CD4-positive, alpha-beta T cell (primary cell): ENCODE results near the gene SIX1. TPM values are rescaled to one million over a fixed set of nuclear protein-coding genes. Genes with fewer than 3 reads are reported as not detected.

Experiments used
- ATAC-seq: fragments of 200-7000 bp; cut with Tn5 transposase; one replicate; pipeline ENCODE4 v1.10.0; 2022; ENCODE audit warnings: mild to moderate bottlenecking; ENCODE audit not compliant: poor library complexity
- CTCF ChIA-PET: fragments of 350-600 bp; sonication (Branson Sonifier 250); formaldehyde crosslinking; loops from one replicate; lab custom pipeline; 2021; ENCODE audit warnings: antibody characterized with exemption, inconsistent platforms; lab: Charles Lee
- POLR2A ChIA-PET: fragments of 350-600 bp; sonication (Branson Sonifier 250); formaldehyde crosslinking; loops from one replicate; lab custom pipeline; 2021; ENCODE audit warnings: antibody characterized with exemption, inconsistent platforms; lab: Charles Lee
- DNase-seq, 14 experiments: peaks; one replicate each; pipeline ENCODE4 v3.0.0-alpha.2; 2013 to 2020; ENCODE audit warnings: mixed read lengths in 2 of 14
- H3K27ac ChIP-seq, 2 donors: one replicate each; pipeline versions ENCODE4 v1.5.1 to v1.7.0; 2013; ENCODE audit warnings: low read length in 2 of 2, low read depth in 1 of 2, mild to moderate bottlenecking in 1 of 2
- H3K27me3 ChIP-seq, 2 experiments: 1 replicate in 1 of 2; 2 replicates in 1 of 2; pipeline versions ENCODE4 v1.6.1 to v1.7.0; 2013; ENCODE audit warnings: low read length in 2 of 2, control low read depth in 1 of 2, mild to moderate bottlenecking in 1 of 2, moderate library complexity in 1 of 2; ENCODE audit not compliant: insufficient read depth in 2 of 2, control insufficient read depth in 1 of 2
- H3K36me3 ChIP-seq: one replicate; pipeline ENCODE4 v1.6.1; 2013; ENCODE audit warnings: low read length, control low read depth; ENCODE audit not compliant: insufficient read depth
- H3K4me1 ChIP-seq: one replicate; pipeline ENCODE4 v1.6.1; 2013; ENCODE audit warnings: low read length, control low read depth; ENCODE audit not compliant: insufficient read depth
- H3K4me3 ChIP-seq: one replicate; pipeline ENCODE4 v1.5.1; 2013; ENCODE audit warnings: mild to moderate bottlenecking, low read length, moderate library complexity
- H3K9me3 ChIP-seq, 2 experiments: 1 replicate in 1 of 2; 2 replicates in 1 of 2; pipeline versions ENCODE4 v1.6.1 to v1.7.0; 2013; ENCODE audit warnings: low read length in 2 of 2, mild to moderate bottlenecking in 2 of 2, control low read depth in 1 of 2, moderate library complexity in 1 of 2; ENCODE audit not compliant: control insufficient read depth in 1 of 2, insufficient read depth in 1 of 2
- H3K27ac Mint-ChIP-seq: one replicate; pipeline ENCODE4 v1.8.0; 2020; ENCODE audit warnings: mixed read lengths
- H3K27me3 Mint-ChIP-seq: one replicate; pipeline ENCODE4 v1.8.0; 2021; ENCODE audit warnings: mixed read lengths
- H3K36me3 Mint-ChIP-seq: one replicate; pipeline ENCODE4 v1.8.0; 2021; ENCODE audit warnings: low read depth, mixed read lengths
- H3K4me1 Mint-ChIP-seq: one replicate; pipeline ENCODE4 v1.8.0; 2021; ENCODE audit warnings: low read depth, mixed read lengths
- H3K4me3 Mint-ChIP-seq: one replicate; pipeline ENCODE4 v1.8.0; 2020; ENCODE audit warnings: mild to moderate bottlenecking, mixed read lengths
- H3K9me3 Mint-ChIP-seq: one replicate; pipeline ENCODE4 v1.8.0; 2020; ENCODE audit warnings: mixed read lengths
- intact Hi-C, 2 experiments: fragments of 100-400 bp; cut with DNase I in 1 of 2; cut with micrococcal nuclease in 1 of 2; formaldehyde crosslinking; loops; one replicate each; pipeline versions ENCODE4 v1.15.1 to v1.9.0; 2023 to 2025; cut with DNase I, micrococcal nuclease
- total RNA-seq, 174 experiments: library from RNA in 2 of 174; stranded (reverse) in 2 of 174; gene quantifications; one replicate each; pipeline ENCODE4 v1.2.3 and lab custom pipeline; 2021 to 2026
- TF ChIP-seq, protein P1 (sequence below): fragments of 200-600 bp; IDR thresholded peaks from one replicate; pipeline ENCODE4 v1.8.0; 2022; ENCODE audit warnings: antibody characterized with exemption, mild to moderate bottlenecking

Gene SIX1
- total RNA-seq, 2 experiments from 2014 or later, result not detected

DNA sequence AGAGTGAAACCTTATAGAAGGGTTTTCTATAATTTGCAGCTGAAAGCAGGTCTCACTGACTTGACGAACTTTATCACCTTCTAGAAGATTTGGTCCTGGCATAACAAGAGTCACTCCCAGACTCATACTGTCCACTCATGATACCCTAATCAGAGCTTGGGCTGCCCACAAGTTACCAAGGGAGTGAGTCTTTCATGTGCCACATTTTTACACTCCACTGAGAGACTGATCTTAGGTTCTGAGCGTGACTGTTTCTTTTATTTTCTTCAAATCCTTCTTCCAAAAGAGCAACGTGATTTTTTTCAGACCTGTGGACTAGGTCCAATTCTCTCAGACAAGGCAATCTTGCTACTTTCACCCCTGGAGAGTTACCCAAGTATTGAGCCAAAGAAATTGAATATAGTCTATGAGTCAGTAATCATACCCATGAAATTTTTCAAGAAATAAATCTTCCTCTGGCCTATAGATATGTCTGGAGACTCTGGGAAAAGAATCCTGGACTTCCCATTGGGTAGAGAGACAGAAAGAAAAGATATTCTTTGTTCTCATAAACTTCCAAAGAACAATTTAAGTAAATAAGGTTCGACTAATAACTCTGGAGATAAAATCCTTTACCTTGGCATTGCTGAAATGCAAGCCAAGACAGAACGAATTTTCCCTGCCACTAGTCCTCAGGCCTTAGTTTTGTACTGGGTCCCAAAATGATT is 26.9 kb downstream of the SIX1 start:
- intact Hi-C loops, result no loop called here
- Mint-ChIP-seq H3K27me3 (peaks cover 42% of the 10 kb centered on the region), H3K27ac (no peak overlapping the region), H3K4me3 (no peak overlapping the region), H3K9me3 (no peaks in the 10 kb centered on the region), H3K4me1 (no peaks in the 10 kb centered on the region), H3K36me3 (no peaks in the 10 kb centered on the region)
- DNase-seq (no peak), ATAC-seq (no peak)
- POLR2A ChIA-PET, result no interaction called here
- CTCF ChIA-PET, result no interaction called here
- Histone ChIP-seq H3K4me3 (no peak overlapping the region), H3K27ac (no peak overlapping the region), H3K27me3 (peaks cover 0 to 13% of the 10 kb centered on the region in 2 experiments), H3K4me1 (no peaks in the 10 kb centered on the region), H3K9me3 (no peaks in the 10 kb centered on the region), H3K36me3 (no peaks in the 10 kb centered on the region)
- TF ChIP-seq, protein P1, sequence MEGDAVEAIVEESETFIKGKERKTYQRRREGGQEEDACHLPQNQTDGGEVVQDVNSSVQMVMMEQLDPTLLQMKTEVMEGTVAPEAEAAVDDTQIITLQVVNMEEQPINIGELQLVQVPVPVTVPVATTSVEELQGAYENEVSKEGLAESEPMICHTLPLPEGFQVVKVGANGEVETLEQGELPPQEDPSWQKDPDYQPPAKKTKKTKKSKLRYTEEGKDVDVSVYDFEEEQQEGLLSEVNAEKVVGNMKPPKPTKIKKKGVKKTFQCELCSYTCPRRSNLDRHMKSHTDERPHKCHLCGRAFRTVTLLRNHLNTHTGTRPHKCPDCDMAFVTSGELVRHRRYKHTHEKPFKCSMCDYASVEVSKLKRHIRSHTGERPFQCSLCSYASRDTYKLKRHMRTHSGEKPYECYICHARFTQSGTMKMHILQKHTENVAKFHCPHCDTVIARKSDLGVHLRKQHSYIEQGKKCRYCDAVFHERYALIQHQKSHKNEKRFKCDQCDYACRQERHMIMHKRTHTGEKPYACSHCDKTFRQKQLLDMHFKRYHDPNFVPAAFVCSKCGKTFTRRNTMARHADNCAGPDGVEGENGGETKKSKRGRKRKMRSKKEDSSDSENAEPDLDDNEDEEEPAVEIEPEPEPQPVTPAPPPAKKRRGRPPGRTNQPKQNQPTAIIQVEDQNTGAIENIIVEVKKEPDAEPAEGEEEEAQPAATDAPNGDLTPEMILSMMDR, result no peak

DNA sequence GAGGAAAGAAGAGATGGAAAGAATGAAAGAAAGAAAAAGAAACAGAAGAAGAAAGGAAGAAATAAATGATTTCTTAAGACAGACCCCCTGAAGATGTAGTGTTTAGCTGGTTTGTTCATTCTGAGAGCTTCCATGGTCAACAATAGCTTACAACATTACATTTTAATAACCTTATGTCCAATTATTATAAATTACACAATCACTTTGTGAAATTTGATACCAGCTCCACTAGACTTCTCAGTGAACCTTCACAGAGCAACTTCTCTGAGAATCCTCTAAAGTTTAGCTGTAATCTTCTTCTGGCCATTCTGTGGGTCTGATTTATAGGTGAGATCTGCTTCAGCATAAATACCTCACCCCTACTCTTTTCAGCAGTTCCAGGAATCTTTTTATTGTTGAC is 27.9 kb downstream of the SIX1 start:
- CTCF ChIA-PET, result no interaction called here
- H3K4me3 Mint-ChIP-seq, result no peak overlapping the region
- Histone ChIP-seq H3K9me3 (no peaks in the 10 kb centered on the region), H3K27ac (no peak overlapping the region), H3K4me1 (no peaks in the 10 kb centered on the region), H3K27me3 (peaks cover 0 to 13% of the 10 kb centered on the region in 2 experiments), H3K4me3 (no peak overlapping the region), H3K36me3 (no peaks in the 10 kb centered on the region)
- DNase-seq (no peak), ATAC-seq (no peak)
- POLR2A ChIA-PET, result no interaction called here
- intact Hi-C loops, result no loop called here
- no peaks in the 10 kb centered on the region for H3K4me1 Mint-ChIP-seq
- TF ChIP-seq, protein P1, result no peak
- H3K27ac Mint-ChIP-seq, result no peak overlapping the region
- no peaks in the 10 kb centered on the region for H3K9me3 Mint-ChIP-seq
- H3K36me3 Mint-ChIP-seq, result no peaks in the 10 kb centered on the region
- peaks cover 39% of the 10 kb centered on the region for H3K27me3 Mint-ChIP-seq

DNA sequence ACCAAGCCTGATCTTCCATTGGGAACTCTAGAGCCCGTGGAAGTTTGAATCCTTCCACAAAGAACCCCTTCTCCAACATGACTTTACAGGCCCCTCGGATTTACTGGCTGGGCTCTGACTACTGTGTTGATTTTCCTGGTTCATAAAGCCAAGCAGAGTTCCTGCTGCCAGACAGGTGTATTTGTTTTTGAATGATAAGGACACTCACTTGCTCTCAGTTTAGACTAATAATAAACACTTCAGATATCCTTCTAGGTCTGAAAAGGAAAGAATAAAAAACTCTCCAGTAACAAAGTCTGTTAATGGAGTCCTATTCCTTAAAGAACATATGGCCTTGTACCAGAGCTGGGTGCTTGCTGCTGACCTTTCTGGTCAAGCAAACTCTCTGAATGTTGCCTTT is 31.0 kb downstream of the SIX1 start:
- ATAC-seq, result no peak
- H3K9me3 ChIP-seq, result no peaks in the 10 kb centered on the region
- TF ChIP-seq, protein P1, result no peak
- Mint-ChIP-seq H3K4me1 (no peaks in the 10 kb centered on the region), H3K36me3 (no peaks in the 10 kb centered on the region), H3K9me3 (no peaks in the 10 kb centered on the region), H3K27ac (no peak overlapping the region), H3K27me3 (peaks cover 36% of the 10 kb centered on the region), H3K4me3 (no peak overlapping the region)
- ChIA-PET CTCF (no interaction called here), POLR2A (no interaction called here)
- no peak overlapping the region for H3K27ac ChIP-seq
- peaks cover 0 to 17% of the 10 kb centered on the region in 2 experiments for H3K27me3 ChIP-seq
- H3K4me3 ChIP-seq, result no peak overlapping the region
- no peaks in the 10 kb centered on the region for H3K4me1 ChIP-seq
- H3K36me3 ChIP-seq, result no peaks in the 10 kb centered on the region
- DNase-seq, result no peak
- intact Hi-C loops, result loop anchor here in 1 of 2 experiments (1.0 kb wide), 1 partner anchor 15 kb away; no protein-coding TSS in a partner anchor
